Measurements from ENCODE around the gene CILP2.
A peak's percentile ranks its signal among the peaks of the same experiment; 100 is the strongest.

CILP2 gene

DNA sequence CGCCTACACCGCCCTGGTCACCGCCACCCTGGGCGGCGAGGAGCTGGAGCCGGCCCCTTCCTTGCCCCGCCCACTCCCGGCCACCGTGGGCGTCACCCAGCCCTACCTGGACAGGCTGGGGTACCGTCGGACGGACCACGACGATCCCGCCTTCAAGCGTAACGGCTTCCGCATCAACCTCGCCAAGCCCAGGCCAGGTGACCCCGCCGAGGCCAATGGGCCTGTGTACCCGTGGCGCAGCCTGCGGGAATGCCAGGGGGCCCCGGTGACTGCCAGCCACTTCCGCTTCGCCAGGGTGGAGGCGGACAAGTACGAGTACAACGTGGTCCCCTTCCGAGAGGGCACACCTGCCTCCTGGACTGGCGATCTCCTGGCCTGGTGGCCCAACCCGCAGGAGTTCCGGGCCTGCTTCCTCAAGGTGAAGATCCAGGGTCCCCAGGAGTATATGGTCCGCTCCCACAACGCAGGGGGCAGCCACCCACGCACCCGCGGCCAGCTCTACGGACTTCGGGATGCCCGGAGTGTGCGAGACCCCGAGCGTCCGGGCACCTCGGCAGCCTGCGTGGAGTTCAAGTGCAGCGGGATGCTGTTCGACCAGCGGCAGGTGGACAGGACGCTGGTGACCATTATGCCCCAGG, 7.0 kb downstream of the CILP2 start:
- DNase-seq (ENCODE audit: low read depth in 2 of 2): no peak

GRCh38 chr19:19545707-19546106, 7.6 kb downstream of the CILP2 start:
- no peak for DNase-seq (ENCODE audit: low read depth in 2 of 2)

DNA sequence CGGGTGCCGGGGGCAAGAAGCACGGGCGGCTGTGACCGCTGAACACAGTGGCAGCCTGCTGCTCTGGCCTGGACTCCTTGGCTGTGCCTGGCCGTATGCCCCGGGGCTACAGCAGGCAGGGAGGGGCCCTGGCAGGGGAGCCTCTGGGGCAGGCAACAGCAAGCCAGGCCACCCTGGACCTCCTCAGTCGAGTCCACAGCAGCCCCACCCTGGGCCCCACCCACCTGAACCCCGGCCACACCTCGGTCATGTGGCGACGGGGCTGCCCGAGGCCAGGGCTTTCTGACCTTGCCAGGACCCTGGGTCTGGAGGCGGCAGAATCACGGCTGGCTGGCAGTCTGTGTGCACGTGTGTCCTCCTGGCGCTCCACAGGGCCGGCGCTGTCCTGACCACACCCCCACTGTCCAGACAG, 8.7 kb downstream of the CILP2 start:
- no peak for DNase-seq (ENCODE audit: low read depth in 2 of 2)

DNA sequence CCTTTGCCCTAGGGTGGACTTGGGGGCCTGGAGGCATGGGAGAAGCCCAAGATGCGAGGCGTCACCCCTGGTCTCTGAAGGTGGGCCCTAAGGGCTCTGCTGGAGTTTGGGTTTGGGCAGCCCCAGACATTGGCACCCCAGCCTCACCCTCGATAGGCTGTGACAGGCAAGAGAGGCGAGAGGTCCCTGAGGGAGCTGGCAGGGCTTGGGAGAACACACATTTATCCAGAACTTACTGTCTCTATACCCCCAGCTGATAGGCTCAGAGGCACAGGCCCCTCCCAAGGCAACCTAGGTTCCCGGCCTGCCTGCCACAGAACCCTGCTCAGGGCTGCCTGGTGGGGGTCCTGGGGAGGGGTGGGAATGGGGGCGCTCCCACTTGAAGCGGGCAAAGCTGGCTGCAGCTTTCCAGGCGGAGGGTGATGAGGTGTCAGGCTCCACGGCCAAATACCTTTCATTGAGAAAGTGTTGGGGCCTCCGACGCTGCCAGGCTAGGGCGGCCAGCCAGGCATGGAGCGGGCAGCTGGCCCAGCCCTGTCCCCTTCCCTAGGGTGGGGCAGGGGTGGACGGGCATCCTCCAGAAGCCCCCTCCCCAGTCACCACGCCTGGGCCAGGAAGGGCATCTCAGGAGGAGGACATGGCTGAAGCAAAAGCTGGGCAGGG, 9.7 kb downstream of the CILP2 start:
- no peak for DNase-seq (ENCODE audit: low read depth in 2 of 2)

DNA sequence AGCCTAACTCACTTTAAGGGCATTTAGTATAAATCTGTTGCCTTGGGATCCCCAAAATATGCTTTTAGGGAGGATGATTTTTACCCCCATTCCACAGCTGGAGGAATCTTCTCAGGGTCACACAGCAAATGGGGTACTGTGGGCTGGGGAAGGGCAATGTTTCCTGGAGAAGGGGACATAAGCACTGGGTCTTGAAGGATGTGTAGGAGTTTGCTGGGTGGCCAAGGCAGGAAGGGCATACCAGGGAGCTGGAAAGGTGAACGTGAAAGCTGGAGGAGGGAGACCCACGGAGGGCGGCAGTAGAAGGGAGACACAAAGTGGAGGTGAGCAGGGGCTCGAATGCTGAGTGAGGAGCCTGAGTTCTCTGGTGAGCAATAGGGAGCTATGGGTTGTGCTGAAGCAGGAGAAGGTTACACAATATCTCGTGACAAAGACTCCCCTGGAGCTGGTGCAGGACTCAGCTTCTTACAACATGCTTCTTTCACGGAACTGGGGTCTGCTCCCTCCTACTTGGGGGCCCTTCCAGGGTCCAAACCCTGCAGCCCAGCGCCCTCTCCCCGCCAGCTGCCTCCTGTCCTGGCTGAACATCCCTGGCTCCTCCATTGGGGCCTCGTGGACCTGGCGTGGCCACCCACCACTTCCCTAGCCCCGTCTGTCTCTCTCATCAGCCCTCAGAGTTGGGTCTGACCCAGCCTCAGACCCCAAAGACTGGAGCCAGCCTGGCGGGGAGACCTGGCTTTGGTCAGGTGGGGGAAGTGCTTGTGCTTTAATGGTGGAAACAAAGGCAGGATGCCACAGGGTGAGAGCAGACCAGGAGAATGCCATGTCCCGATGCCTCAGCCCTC, 11.1 kb downstream of the CILP2 start:
- DNase-seq (ENCODE audit: low read depth in 2 of 2): no peak

DNA sequence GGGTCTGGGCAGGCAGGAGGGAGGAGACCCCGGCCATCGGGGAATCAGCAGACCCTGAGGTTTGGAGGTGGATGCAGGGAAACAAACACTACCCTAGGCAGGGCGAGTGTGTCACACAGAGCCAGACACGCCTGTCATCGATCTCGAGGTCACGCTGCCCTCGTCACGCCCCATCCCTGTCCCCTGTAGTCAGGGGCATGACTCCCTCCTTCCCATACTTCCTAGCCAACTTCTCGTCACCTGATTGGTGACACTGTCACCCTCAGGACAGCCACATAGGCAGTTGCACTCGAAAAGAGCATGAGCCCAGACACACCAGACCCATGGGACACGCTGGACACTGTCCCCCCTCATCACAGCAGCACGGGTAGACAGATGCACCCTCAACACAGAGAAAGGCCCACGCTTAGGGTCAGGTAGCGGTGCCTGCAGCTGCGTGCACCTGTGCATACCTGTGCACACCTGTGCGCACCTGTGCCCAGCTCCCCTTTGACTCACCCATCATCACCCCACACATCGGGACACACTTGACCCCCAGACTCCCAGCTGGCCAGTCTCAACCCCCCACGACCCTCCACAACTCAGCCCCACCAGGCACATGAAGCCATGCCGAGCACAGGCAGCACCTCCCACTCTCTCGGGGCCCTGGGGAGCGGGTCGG, 11.9 kb downstream of the CILP2 start:
- no peak for DNase-seq (ENCODE audit: low read depth in 2 of 2)

GRCh38 chr19:19550485-19550929, 12.4 kb downstream of the CILP2 start:
- DNase-seq (ENCODE audit: low read depth in 2 of 2): no peak

DNA sequence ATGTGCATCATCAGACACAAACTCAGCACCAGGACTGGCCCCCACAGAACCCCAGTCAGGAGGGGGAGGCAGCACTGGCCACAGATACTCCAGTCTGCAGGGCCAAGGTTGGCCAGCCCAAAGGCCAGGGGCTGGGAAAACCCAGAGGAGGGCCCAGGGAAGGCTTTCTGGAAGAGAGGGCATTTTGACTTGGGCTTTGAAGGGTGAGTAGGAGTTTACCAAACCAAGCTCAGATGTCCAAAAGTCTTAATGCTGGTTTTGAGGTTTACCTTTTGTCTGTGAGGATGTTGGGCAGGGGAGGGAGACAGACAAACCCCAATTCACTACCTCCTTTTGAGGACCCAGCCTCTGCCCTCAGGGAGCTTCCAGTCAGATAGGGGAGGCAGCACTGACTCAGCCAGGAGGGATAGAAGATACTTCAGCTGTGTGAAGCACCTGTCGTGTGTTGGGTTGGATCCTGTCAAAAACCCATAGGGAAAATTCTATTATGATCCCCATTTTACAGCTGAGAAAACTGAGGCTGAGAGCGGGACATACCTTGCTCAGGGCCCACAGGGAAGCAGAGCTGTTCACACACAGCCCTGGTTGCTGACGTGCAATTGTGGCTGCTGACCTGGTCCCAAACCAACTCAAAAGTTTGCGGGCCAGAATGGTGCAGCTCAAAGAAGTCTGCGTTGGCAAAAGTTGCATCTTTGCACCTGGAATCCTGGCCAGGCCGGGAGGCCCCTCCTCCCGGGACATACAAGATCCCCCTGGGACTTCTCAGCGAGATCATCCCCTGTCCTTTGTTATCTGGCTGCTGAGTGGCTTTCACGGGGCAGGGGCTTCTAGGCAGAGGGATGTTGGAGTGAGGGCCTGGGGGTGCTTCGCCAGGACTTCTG, 13.1 kb downstream of the CILP2 start:
- no peak for DNase-seq (ENCODE audit: low read depth in 2 of 2)

GRCh38 chr19:19551853-19552192, 13.8 kb downstream of the CILP2 start:
- DNase-seq (ENCODE audit: low read depth in 2 of 2): no peak

- no peak for DNase-seq (ENCODE audit: low read depth in 2 of 2)
Measured at GRCh38 chr19:19552798-19553197, 14.7 kb downstream of the CILP2 start.

DNA sequence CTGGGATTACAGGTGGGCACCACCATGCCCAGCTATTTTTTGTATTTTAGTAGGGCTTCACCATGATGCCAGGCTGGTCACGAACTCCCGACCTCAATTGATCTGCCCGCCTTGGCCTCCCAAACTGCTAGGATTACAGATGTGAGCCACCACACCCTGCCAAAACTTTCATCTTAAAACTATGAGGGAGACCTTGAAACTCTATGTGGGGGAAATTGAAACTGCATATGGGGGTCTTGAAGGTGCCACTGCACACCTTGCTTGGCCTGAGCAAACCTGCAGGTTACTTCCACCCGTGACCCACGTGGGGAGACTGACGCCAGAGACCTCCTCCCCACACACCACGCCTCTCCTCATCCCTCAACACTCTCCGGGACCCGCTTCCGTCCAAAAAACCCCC, 15.6 kb downstream of the CILP2 start:
- no peak for DNase-seq (ENCODE audit: low read depth in 2 of 2)

GRCh38 chr19:19554074-19555023, 16.3 kb downstream of the CILP2 start:
- DNase-seq (ENCODE audit: low read depth in 2 of 2): peak; percentile 46 to 55

- no peak for DNase-seq (ENCODE audit: low read depth in 2 of 2)
Measured at GRCh38 chr19:19558055-19558454, 20.0 kb downstream of the CILP2 start.

DNA sequence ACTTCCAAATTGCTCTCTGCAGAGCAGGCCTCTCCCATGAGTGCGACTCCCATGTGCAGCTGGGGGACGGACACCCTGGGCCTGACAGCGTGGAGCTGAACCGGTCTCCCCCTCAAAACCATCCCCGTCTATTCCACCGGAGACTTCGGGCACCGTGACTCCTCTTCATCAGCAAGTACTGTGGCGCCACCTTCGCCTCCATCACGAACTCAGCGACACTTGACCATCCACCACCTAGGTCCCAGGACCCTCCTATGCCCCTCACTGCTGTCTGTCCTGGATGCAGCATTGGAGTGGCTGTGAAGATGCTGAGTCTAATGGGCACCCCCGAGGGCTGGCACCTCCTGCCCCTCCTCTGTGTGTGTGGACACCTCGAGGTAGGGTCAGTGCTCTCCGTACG, 20.6 kb downstream of the CILP2 start:
- DNase-seq (ENCODE audit: low read depth in 2 of 2): no peak

DNA sequence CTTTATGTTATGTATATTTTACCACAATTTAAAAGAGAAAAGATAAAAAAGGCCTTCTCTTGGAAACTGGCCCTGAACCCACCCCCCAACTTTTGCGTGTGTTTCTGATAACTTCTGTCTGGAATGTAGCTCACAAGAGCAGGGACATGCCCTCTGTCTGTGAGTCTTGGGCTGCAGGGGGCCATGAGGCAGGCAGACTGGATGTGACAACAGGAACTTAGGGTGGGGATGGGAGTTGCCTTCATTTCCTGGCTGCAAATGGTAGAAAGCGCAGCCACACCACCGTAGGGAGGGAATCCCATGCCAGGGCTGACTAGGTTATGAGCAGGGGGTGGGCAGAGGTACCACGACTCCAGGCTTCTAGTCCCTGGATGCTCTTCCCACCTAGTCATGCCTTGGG, 21.9 kb downstream of the CILP2 start:
- no peak for DNase-seq (ENCODE audit: low read depth in 2 of 2)

DNA sequence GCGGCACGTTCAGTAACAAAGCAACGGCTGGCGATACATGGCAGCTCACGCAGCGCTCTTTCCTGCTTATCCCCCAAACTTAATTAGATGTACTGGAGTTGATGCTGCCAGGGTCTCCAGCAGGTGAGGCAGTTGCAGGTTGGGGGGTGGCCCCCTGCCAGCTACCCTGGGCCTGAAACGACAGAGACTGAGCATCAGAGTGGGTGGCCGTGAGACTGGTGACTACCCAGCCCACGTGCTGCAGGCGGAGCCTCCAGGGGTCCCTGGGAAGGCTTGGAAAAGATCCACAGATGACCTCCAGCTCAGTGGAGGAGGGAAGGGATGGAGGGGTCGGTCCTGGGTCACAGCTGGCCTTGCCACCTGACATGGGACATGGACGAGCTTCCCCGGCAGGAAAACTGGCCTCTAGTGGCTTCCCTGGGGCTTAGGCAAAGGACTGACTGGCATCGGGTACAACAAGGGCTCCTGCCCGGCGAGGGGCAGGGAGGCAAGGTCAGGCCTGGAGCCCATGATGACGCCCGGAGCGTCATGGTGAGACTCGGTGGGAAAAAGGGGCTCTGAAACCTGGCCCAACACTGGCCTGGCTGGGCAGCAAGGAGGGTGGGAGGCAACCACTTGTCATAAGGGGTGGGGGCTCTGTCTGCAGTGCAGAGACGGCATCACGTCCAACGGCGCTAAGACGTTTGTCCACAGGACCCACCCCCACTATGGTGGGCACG, 24.0 kb downstream of the CILP2 start:
- no peak for DNase-seq (ENCODE audit: low read depth in 2 of 2)

DNA sequence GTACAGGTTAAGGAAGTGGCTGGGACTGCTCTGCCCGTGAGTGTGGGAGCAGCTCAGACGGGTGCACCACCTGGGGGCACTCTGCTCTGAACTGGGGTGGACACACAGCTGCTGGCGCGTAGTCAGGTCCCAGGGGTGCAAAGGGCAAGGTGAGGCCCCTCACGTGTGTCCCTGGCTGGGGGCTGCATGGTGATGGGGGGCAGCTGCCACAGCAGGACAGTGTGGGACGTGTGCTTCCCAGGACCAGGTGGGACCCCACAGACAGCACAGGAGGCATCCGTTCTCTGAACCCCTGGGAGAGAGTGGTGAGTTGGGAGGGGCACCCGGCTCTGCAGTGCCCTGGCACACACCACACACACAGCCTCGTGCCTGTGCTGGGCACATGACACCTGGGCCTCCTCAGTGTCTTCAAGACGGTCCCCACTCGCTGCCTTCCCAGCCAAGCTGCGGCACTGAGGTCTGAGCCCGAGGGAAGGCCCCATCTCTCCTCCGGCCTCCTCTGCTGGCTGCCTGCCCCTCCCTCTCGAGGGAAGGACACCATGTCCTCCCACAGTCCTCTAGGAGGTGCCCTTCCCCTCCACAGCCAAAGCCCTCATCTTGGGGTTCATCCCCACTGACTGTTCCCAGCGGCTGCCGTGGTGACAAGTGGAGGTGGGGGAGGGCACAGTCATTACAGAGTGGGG, 24.7 kb downstream of the CILP2 start:
- DNase-seq (ENCODE audit: low read depth in 2 of 2): no peak

- DNase-seq (ENCODE audit: low read depth in 2 of 2): no peak
Measured at GRCh38 chr19:19563348-19563848, 25.3 kb downstream of the CILP2 start.

- DNase-seq (ENCODE audit: low read depth in 2 of 2): no peak
Measured at GRCh38 chr19:19566306-19566705, 28.2 kb downstream of the CILP2 start.

All from stimulated activated CD4-positive, alpha-beta T cell treated with anti-CD3 and anti-CD28 coated beads, Interleukin-15, amount 100 ng/mL, for 48 hours (primary cell).